HG02884 (cell line): Measurements from ENCODE around the gene GTPBP2.

Experiments
- ATAC-seq: cut with Tn5 transposase; IDR thresholded peaks from one replicate; pipeline ENCODE4 v1.9.1; 2021; ENCODE audit warnings: mild to moderate bottlenecking, moderate library complexity; ENCODE audit not compliant: unreplicated experiment

GTPBP2 gene

GRCh38 chr6:43582911-43583310 lies 46.2 kb downstream of the GTPBP2 start:
- ATAC-seq = no peak

GRCh38 chr6:43579171-43579570 lies 49.9 kb downstream of the GTPBP2 start:
- ATAC-seq = no peak

GRCh38 chr6:43578748-43579147 lies 50.3 kb downstream of the GTPBP2 start:
- ATAC-seq = no peak

- ATAC-seq = peak; percentile 81
Measured at GRCh38 chr6:43575772-43576551, 53.1 kb downstream of the GTPBP2 start, which contains the start of the genes POLH and XPO5. POLH (plus strand) TSS chr6:43576185; CDS start chr6:43582320, 6,135 bp downstream. XPO5 (minus strand) TSS chr6:43576038; CDS start chr6:43575864, 174 bp downstream.

- no peak for ATAC-seq
Measured at GRCh38 chr6:43575105-43575771, 53.8 kb downstream of the GTPBP2 start.

- ATAC-seq = no peak
Measured at GRCh38 chr6:43572015-43572414, 57.0 kb downstream of the GTPBP2 start.

GRCh38 chr6:43570876-43571441 lies 58.1 kb downstream of the GTPBP2 start:
- ATAC-seq = no peak
